ENCODE data around the gene LPAR5.

DNA sequence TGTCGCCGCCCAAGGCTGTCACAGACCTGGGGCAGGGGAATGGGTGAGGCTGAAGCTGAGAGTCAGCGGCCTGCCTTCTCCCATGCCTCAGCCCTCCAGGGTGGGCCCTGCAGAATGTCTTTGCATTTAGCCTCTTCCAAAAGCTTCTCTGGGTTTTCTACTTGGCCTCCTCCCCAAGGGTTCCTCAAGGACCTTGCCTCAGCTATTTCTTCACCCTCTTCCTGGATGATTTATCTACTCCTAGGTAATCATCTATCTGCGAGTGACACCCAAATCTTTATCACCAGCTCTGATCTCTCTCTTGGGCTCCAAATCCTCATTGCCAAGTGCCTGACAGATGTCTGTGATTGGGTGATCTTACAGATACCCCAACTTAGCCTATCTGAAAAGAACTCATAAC lies 4.7 kb upstream of the LPAR5 start:
- TF ChIP-seq, protein P1, sequence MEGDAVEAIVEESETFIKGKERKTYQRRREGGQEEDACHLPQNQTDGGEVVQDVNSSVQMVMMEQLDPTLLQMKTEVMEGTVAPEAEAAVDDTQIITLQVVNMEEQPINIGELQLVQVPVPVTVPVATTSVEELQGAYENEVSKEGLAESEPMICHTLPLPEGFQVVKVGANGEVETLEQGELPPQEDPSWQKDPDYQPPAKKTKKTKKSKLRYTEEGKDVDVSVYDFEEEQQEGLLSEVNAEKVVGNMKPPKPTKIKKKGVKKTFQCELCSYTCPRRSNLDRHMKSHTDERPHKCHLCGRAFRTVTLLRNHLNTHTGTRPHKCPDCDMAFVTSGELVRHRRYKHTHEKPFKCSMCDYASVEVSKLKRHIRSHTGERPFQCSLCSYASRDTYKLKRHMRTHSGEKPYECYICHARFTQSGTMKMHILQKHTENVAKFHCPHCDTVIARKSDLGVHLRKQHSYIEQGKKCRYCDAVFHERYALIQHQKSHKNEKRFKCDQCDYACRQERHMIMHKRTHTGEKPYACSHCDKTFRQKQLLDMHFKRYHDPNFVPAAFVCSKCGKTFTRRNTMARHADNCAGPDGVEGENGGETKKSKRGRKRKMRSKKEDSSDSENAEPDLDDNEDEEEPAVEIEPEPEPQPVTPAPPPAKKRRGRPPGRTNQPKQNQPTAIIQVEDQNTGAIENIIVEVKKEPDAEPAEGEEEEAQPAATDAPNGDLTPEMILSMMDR (conservative IDR thresholded peaks at IDR 0.05; ENCODE audit: low read length) = no peak
- no peak for TF ChIP-seq EZH2phosphoT487 (IDR thresholded peaks at IDR 0.05; ENCODE audit: borderline replicate concordance, low read depth, low read length)
